ENCODE results near the gene ARHGAP10. TPM values are rescaled to one million over a fixed set of nuclear protein-coding genes. Genes with fewer than 3 reads are reported as not detected.

The ARHGAP10 gene
- total RNA-seq, 4 donors from 2014 or later, result 26.5 to 117 (median 29.7) TPM

DNA sequence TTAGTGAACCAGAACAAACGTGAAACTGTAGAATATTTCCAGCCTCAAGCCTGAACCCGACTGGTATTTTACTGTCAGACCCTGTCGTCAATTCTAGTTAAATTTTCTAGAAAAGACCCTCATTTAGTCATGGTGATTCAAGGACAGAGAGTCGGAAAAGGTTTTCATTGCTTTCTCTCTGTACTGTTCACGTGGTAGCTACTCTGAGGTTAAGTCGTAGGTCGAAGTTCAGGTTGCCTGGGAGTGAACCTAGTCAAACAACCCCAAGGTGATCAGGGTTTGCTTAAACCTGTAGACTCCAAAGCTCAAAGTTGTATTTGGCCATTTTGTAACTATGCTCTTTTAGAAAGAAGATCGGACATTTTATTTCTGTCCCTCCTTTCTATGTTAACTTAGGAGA, 283.6 kb downstream of the ARHGAP10 start:
- no peak for DNase-seq
- TF ChIP-seq, protein P1, sequence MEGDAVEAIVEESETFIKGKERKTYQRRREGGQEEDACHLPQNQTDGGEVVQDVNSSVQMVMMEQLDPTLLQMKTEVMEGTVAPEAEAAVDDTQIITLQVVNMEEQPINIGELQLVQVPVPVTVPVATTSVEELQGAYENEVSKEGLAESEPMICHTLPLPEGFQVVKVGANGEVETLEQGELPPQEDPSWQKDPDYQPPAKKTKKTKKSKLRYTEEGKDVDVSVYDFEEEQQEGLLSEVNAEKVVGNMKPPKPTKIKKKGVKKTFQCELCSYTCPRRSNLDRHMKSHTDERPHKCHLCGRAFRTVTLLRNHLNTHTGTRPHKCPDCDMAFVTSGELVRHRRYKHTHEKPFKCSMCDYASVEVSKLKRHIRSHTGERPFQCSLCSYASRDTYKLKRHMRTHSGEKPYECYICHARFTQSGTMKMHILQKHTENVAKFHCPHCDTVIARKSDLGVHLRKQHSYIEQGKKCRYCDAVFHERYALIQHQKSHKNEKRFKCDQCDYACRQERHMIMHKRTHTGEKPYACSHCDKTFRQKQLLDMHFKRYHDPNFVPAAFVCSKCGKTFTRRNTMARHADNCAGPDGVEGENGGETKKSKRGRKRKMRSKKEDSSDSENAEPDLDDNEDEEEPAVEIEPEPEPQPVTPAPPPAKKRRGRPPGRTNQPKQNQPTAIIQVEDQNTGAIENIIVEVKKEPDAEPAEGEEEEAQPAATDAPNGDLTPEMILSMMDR (IDR thresholded peaks at IDR 0.05), result no peak
- no peak for TF ChIP-seq POLR2A (IDR thresholded peaks at IDR 0.05)

DNA sequence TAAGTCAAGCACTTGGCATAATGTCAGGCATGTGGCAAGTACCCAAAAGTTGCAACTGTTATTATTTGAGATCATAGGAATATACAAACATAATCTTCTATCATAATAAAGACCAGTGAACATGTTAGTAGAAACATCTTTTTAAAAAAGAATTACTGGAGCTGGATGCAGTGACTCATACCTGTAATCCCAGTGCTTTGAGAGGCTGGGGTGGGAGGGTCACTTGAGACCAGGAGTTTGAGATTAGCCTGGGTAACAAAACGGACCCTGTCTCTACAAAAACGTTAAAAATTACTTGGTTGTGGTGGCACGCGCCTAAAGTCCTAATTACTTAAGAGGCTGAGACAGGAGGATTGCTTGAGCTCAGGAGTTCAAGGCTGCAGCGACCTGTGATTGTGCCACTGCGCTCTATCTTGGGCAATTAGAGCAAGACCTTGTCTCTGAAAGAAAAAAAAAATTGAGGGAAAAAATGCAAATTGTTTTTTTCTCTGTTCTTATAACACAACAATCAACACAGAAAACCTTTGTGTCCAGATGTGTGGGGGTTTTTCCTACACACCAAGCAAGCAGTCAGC, 284.3 kb downstream of the ARHGAP10 start:
- TF ChIP-seq, protein P1 (IDR thresholded peaks at IDR 0.05), result no peak
- TF ChIP-seq POLR2A (IDR thresholded peaks at IDR 0.05), result no peak
- no peaks in the 10 kb centered on the region for H3K36me3 ChIP-seq
- DNase-seq, result no peak
- no peak overlapping the region for H3K27ac ChIP-seq
- no peaks in the 10 kb centered on the region for H3K27me3 ChIP-seq
- 68 to 81% methylated on average over 6 of the region's 6 CpGs for WGBS, 2 donors
- no peak overlapping the region for H3K4me3 ChIP-seq
- H3K9me3 ChIP-seq, result peaks cover 0 to 5% (median 0%) of the 10 kb centered on the region in 3 donors
- H3K4me1 ChIP-seq, result peaks cover 0 to 39% (median 10%) of the 10 kb centered on the region in 3 donors
- intact Hi-C loops (cut with DNase I), result no loop called here

More for the DNA sequence above, 283.6 kb downstream of the ARHGAP10 start:
- 90 to 91% methylated on average over 8 of the region's 8 CpGs for WGBS, 2 donors
- Histone ChIP-seq H3K36me3 (no peaks in the 10 kb centered on the region), H3K4me1 (peaks cover 0 to 36% (median 10%) of the 10 kb centered on the region in 3 donors), H3K27ac (no peak overlapping the region), H3K4me3 (no peak overlapping the region), H3K9me3 (peaks cover 0 to 7% (median 0%) of the 10 kb centered on the region in 3 donors), H3K27me3 (no peaks in the 10 kb centered on the region)
- intact Hi-C loops (cut with DNase I), result no loop called here

- H3K9me3 ChIP-seq, result no peaks in the 10 kb centered on the region
- no peak overlapping the region for H3K4me3 ChIP-seq
- peaks cover 0 to 52% (median 10%) of the 10 kb centered on the region in 3 donors for H3K4me1 ChIP-seq
- no peak for DNase-seq
- TF ChIP-seq, protein P1 (IDR thresholded peaks at IDR 0.05), result no peak
- TF ChIP-seq POLR2A (IDR thresholded peaks at IDR 0.05), result no peak
- H3K36me3 ChIP-seq, result no peaks in the 10 kb centered on the region
- intact Hi-C loops (cut with DNase I), result no loop called here
- peak overlapping the region in 1 of 4 donors; percentile 17 for H3K27ac ChIP-seq
- no peaks in the 10 kb centered on the region for H3K27me3 ChIP-seq
- WGBS, 2 donors, result 20 to 29% methylated on average over 5 of the region's 5 CpGs
Measured at GRCh38 chr4:148017801-148018200, 285.9 kb downstream of the ARHGAP10 start.

DNA sequence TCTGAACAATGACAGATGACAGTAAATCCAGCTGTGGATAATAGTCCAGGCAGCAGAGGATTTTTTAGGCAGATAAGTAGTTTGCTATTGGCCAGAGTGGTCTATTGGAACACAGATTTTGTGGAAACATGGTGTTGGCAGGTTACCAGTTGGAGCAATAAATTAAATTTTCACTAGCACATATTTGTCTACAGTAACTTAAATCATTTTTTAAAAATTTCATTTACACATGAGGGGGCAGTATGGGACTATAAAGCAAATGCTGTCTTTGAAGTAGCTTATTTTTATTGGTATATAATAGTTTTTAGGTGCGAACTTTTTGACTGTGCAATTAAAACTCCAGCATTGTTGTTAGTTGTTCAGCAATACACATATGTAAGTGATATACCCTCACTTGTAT, 289.8 kb downstream of the ARHGAP10 start:
- 91 to 93% methylated on average over 1 of the region's 1 CpG for WGBS, 2 donors
- intact Hi-C loops (cut with DNase I), result no loop called here
- Histone ChIP-seq H3K9me3 (no peaks in the 10 kb centered on the region), H3K4me3 (no peak overlapping the region), H3K4me1 (peaks cover 0 to 43% (median 6%) of the 10 kb centered on the region in 3 donors), H3K36me3 (peaks cover 0 to 20% (median 0%) of the 10 kb centered on the region in 3 donors), H3K27ac (no peak overlapping the region), H3K27me3 (no peaks in the 10 kb centered on the region)
- no peak for TF ChIP-seq POLR2A (IDR thresholded peaks at IDR 0.05)
- TF ChIP-seq, protein P1 (IDR thresholded peaks at IDR 0.05), result no peak
- DNase-seq, result no peak

DNA sequence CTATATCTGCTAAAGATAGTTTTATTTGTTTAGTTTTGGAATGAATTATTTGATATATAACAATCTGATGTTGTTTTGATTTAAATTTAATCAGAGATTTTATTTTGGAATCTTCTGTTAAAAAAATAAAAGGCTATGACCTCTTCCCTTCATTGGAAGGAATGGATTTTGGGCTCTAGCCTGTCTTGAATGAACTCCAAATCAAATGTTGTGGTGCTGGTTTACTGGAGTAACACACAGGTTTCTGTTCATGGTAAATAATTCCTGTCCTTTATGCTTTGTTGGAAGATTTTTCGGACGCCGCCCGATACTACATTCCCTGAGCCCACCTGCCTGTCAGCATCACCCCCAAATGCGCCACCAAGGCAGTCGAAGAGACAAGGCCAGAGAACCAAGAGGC, 291.1 kb downstream of the ARHGAP10 start:
- intact Hi-C loops (cut with DNase I), result no loop called here
- no peak for DNase-seq
- Histone ChIP-seq H3K27me3 (no peaks in the 10 kb centered on the region), H3K27ac (no peak overlapping the region), H3K4me3 (no peak overlapping the region), H3K4me1 (peaks cover 0 to 30% (median 0%) of the 10 kb centered on the region in 3 donors), H3K9me3 (no peaks in the 10 kb centered on the region), H3K36me3 (peaks cover 0 to 20% (median 0%) of the 10 kb centered on the region in 3 donors)
- WGBS, 2 donors, result 90 to 97% methylated on average over 3 to 6 of the region's 6 CpGs
- no peak for TF ChIP-seq POLR2A (IDR thresholded peaks at IDR 0.05)
- TF ChIP-seq, protein P1 (IDR thresholded peaks at IDR 0.05), result no peak

Data from esophagus squamous epithelium (tissue), 5 donors.